ENCODE measurements around the gene GRAMD1B.

DNA sequence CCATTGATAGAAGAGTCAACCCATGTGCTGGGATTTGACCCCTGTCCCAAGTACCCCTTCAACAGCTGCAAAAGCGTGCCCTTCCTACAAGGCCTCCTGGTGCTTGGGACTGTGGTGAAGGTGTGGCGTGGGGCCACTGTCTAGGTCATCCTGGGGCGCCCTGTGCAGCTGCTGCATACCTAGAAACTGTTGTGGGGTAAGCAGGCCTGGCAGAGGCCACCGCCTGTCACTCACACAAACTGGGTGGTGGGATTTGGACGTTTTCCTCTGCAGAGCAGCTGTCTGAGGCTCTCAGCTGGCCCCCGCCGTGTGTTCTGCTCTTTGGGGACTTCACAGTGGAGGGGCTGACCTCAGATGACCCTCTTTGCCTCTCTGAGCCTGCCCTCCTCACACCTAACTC lies 154.7 kb downstream of the GRAMD1B start:
- TF ChIP-seq, protein P1, sequence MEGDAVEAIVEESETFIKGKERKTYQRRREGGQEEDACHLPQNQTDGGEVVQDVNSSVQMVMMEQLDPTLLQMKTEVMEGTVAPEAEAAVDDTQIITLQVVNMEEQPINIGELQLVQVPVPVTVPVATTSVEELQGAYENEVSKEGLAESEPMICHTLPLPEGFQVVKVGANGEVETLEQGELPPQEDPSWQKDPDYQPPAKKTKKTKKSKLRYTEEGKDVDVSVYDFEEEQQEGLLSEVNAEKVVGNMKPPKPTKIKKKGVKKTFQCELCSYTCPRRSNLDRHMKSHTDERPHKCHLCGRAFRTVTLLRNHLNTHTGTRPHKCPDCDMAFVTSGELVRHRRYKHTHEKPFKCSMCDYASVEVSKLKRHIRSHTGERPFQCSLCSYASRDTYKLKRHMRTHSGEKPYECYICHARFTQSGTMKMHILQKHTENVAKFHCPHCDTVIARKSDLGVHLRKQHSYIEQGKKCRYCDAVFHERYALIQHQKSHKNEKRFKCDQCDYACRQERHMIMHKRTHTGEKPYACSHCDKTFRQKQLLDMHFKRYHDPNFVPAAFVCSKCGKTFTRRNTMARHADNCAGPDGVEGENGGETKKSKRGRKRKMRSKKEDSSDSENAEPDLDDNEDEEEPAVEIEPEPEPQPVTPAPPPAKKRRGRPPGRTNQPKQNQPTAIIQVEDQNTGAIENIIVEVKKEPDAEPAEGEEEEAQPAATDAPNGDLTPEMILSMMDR (IDR thresholded peaks at IDR 0.05): no peak
- TF ChIP-seq POLR2A (IDR thresholded peaks at IDR 0.05): no peak
